ENCODE results near the gene CIAPIN1. TPM values are rescaled to one million over a fixed set of nuclear protein-coding genes. Genes with fewer than 3 reads are reported as not detected.
A peak's percentile ranks its signal among the peaks of the same experiment; 100 is the strongest.
"Not testable (repeated sequence)": the region's sequence is repeated elsewhere in the genome, so short reads cannot be mapped to it uniquely, and the experiment has no call there.

CIAPIN1 gene
- total RNA-seq, 1 donor from 2014 or later = 43.7 TPM

DNA sequence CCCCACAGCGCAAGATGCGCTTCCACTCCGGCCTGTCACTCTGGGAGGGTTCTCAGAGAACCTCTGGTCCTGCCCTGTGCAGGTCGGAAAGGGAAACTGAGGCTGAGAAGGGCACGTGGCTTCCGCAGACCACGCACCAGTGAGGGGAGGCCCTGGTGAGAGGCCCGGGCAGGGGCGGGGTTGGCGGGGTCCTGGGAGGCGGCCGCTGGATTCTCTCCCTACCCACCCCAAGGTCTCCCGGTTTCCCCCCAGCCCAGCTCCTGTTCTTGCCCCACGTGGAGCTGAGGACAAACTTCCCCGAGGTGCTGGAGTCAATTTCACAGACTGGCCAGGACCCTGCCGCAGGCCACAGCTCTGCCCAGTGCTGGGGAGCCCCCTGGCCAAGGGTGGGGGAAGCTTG lies 31.1 kb downstream of the CIAPIN1 start:
- ATAC-seq = no peak
- DNase-seq (ENCODE audit: missing footprints) = no peak
- intact Hi-C loops (cut with DNase I) = loop anchor here (5.0 kb wide), 2 partner anchors 34 to 334 kb away; no protein-coding TSS in a partner anchor

DNA sequence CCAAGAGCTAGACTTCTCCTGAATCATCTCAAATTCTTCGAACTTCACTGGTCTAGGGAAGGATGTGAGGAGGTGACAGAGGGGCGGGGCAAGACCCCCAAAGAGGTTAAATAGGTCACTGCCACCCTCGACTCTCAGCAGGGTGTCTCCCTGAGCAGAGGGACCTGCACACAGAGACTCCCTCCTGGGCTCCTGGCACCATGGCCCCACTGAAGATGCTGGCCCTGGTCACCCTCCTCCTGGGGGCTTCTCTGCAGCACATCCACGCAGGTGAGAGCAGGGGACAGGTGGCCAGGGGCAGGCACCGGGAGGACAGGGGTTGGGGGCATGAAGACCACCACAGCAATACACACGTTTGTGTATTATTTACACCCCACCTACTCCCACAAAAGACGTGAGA lies 33.5 kb downstream of the CIAPIN1 start:
- ATAC-seq (no peak), DNase-seq (ENCODE audit: missing footprints) (no peak)
- intact Hi-C loops (cut with DNase I) = no loop called here

DNA sequence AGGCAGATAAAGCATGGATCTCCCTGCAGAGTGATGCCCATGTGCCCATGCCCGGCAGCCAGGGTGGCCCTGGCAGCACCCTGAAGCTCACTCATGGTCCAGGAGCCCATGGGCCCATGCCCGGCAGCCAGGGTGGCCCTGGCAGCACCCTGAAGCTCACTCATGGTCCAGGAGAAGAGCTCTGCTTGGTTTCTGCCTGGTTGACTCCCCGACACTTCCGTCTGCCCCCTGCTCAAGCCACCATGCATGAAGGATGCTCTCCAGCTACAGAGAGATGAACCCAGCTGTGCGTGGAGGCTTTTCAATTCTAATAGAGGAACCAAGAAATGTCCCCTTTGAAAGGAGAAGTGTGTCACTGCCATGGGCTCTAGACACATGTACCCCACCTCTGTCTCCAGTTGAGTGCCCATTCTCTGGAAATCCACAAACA lies 33.9 kb downstream of the CIAPIN1 start:
- DNase-seq (ENCODE audit: missing footprints) (no peak), ATAC-seq (no peak)
- intact Hi-C loops (cut with DNase I) = no loop called here

DNA sequence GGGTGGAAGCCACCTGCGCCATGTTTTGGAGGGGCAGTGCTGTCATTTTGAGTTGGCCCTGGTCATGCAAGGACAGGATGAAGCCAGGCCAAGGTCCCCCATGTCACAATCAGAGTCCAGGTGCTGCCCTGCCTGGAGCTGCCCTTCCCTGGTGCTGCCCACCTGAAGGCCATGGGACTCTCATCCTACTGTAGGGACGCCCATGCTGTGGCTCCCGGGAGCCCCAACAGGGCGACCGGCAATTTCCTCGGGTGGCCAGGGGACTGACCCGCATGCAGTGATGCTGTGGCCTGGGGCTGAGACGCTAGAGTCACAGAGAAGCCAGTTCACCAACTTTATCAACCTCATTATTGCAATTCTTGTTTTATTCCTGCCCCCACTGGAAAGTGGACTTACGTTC lies 34.6 kb downstream of the CIAPIN1 start:
- no peak for ATAC-seq
- no peak for DNase-seq (ENCODE audit: missing footprints)
- intact Hi-C loops (cut with DNase I) = no loop called here

DNA sequence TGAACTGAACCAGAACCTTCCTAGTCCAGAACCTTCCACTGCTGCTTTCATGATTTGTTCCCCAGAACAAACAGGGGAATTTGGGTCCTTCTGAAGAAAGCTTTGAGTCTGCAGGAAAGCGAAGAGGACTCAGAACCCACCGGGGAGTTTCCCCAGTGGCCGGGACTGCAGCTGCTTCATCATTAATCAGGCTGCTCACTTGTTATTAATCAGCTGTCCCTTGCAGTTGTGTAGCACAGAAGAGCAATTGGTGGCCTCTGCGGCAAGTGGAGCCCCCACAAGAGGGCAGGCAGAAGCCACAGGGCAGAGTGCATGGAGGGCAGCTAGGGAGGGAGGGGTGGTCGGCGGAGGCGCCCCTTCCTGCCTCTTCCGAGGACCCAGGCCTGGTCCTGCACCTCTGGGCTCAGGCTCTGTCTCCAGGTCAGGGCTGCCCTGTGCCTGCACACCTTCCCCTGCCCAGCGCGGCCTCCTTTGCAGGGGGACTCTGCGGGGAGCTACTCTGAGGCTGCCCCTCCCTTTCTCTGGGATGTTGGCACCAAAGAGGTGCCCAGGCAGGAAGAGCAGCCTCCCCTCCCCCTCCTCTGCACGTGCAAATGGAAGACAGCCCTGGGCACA lies 35.7 kb downstream of the CIAPIN1 start:
- no peak for DNase-seq (ENCODE audit: missing footprints)
- intact Hi-C loops (cut with DNase I) = no loop called here

DNA sequence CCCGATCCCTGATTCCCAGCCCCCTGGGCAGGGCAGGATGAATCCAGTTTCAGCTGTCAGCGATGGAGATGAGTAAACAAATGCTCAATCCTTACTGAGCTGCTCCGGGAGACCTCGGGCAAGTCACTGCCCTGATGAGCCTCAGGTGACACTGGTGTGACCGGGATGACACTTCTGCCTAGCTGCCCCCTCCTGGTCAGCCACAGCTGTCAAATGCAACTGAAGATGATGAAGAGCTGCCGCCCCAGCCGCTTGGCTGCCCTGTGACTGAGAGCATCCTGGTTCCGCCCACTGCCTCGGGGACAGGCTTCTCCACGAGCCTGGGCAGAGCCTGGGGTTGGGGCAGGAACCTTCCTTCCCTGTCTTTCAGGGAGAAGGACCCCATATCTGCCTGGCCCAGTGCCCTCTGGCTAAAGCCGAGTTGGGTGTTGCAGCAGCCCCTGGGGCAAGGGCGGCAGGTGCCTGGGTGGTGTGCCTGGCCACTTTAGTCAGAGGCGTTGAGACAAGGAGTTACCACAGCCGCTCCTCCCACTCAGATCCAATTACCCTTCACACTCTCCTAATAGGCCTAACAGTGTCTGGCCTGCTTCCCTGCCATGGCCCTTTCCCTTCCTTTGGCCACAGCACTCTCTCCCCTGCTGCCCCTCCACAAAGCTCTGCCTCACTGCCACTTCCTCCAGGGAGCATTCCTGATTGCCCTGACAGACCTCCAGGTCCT lies 37.2 kb downstream of the CIAPIN1 start:
- ATAC-seq = no peak
- intact Hi-C loops (cut with DNase I) = loop anchor here (5.0 kb wide), 1 partner anchor 38 kb away; the partner anchor contains the start of gene CX3CL1
- no peak for DNase-seq (ENCODE audit: missing footprints)

More for the DNA sequence above, 35.7 kb downstream of the CIAPIN1 start:
- ATAC-seq = no peak

DNA sequence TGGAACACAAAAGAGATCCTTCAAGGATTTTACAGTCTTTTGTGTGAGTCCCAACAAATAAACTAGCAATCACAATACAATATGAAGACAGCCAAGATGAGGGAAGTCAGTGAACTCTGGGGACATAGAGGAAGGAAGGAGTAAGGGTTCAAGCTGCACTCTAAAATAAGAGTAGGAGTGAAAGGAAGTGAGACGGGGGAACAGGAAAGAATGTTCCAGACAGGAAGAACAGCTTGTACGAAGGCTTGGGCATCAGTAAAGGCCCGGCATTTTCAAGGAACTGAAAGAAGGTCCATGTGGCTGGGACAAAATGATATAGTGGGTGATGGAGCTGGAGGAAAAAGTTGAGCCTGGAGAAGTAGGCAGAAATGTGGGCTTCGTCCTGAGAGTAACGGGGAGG lies 38.1 kb downstream of the CIAPIN1 start:
- DNase-seq (ENCODE audit: missing footprints) = no peak
- peak; percentile 42 for ATAC-seq
- intact Hi-C loops (cut with DNase I) = loop anchor here (5.0 kb wide), 1 partner anchor 37 kb away; the partner anchor contains the start of gene CX3CL1

DNA sequence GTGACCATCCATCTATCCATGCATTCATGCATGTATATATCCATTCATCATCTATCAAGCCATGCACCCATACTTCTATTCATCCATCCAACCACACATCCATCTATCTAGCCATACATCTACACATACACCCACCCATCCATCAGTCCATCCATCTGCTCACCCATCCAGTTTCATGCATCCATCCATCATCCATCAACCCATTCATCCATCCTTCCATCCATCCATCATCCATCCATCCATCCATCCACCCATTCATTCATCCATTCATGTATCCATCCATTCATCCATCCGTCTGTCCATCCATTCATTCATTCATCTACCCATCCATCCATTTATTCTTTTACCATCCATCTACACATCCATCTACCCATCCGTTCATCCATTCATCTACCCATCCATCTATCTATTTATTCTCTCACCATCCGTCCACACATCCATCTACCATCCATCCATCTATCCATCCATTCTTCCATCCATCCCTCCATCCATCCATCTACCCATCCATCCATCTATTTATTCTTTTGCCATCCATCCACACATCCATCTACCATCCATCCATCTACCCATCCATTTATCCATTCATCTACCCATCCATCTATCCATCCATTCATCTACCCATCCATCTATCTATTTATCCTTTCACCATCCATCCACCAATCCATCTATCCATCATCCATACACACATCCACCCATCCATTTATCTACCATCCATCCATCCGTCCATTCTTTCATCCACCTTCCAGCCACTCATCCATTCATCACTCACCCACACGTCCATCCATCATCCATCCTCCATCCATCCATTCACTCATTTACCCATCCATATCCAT lies 39.4 kb downstream of the CIAPIN1 start:
- no peak for ATAC-seq
- intact Hi-C loops (cut with DNase I) = loop anchor here (5.0 kb wide), 1 partner anchor 35 kb away; the partner anchor contains the start of gene CX3CL1

DNA sequence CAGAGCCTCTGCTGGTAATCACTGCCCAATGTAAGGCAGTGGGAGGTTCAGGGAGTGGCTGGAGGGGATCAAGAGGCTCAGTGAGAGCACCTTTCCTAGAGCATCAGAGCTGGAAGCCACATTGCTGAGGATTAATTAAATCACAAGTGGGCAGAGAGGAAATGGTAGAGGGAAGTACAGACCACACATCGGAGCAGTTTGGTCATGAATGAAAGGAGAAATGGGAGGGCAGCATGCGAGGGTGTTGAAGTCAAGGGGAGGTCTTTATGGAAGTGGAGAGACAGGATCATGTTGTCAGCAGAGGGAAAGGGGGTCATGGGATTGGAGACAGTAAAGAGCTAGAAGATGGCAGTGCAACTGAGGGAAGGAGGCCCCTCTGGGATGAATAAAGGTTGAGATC lies 40.3 kb downstream of the CIAPIN1 start:
- ATAC-seq (no peak), DNase-seq (ENCODE audit: missing footprints) (no peak)
- intact Hi-C loops (cut with DNase I) = loop anchor here (5.0 kb wide), 1 partner anchor 35 kb away; the partner anchor contains the start of gene CX3CL1

More for the DNA sequence above, 39.4 kb downstream of the CIAPIN1 start:
- no peak for DNase-seq (ENCODE audit: missing footprints)

DNA sequence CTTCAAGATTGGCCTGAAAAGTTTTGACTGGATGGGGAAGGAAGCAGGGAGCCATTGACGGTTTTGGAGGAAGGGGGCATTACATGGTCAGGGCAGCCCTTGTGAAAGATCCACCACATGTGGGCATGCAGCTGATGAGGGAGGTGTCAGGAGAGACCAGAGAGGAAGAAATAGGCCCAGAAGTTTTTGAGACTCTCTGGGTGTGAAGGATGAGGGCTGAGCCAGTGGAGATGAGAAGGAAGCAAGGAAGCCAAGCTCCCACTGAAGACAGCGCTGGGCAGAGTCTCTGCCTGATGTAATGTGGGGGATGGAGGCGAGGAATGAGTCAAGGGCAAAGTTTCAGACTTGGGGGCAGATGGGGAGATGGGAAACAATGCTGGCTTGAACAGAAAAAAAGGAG lies 42.1 kb downstream of the CIAPIN1 start:
- no peak for ATAC-seq
- DNase-seq (ENCODE audit: missing footprints) = no peak
- intact Hi-C loops (cut with DNase I) = loop anchor here (5.0 kb wide), 1 partner anchor 33 kb away; the partner anchor contains the start of gene CX3CL1

DNA sequence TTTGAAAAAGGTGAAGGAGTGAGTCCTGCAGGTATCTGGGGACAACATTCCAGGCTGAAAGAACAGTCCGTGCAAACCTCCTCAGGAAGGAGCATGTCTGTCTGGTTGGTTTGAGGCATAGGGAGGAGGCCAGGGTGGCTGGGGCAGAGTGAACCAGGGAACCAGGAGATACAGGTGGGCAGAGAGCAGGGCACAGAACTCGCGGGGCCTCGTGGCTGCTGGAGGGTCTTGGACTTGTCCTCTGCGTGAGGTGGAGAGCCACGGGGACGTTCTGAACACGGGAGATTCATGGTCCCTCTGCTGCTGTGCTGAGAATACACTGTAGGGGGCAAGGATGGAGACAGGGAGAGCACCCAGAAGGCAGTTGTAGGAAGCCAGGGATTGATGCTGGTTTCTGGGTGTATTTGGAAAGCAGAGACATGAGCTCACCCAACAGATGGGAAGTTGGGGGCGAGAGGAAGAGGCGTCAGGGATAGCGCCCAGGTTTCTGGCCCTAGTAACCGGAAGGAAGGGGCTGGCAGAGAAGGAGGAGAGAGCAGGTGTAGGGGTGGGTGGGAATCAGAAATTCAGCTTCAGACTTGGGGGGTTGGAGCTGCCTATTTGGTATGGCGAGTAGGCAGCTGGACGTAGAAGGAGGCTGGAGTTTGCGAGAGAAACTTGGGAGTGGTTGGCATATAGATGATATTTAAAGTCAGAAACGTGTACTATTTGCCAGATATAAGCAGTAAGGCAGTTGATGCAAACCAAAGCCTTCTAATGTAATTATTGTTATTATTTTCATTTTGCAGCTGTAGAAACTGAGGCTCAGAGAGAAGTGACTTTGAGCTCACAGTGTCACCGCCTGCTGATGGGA lies 43.0 kb downstream of the CIAPIN1 start, which contains the start of gene CCL17:
Gene CCL17, plus strand, starts transcription at position 803 of the 853 bp plus-strand sequence. CDS start 9,166 bp downstream, outside the sequence.
- DNase-seq (ENCODE audit: missing footprints) (no peak), ATAC-seq (no peak)
- intact Hi-C loops (cut with DNase I) = no loop called here

DNA sequence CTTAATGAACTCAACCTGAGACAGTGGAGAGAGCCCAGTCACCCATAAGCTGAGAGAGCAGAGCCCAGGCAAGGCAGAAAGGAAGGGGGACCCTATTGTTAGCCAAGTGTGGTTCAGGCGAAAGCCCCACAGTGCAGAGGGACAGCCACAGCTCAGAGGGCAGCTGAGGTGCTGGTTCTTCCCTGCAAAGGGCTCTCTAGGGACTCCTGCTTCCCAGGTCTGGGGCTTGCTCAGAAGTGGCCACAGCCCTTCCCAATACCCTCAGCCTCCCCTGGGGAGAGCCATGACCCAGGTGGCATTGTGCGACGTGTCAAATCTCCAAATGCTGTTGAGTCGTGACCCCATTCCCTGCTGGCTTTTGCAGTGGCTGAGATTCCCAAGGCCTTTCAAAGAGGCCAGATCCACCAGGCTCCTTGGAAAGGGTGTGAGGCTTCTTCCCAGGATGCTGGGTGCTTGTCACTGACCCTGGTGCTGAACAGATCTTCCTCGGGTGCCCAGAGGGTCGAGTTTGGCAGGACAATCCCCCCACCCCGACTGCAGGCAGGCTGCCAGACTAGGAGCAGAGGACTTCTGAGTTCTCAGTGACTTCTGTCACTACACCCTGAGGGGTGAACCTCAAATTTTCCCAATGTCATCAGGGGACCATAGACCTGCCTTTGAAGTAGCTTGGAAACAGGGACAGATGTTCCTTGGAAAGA lies 45.1 kb downstream of the CIAPIN1 start:
- intact Hi-C loops (cut with DNase I) = no loop called here
- ATAC-seq (no peak), DNase-seq (ENCODE audit: missing footprints) (no peak)

DNA sequence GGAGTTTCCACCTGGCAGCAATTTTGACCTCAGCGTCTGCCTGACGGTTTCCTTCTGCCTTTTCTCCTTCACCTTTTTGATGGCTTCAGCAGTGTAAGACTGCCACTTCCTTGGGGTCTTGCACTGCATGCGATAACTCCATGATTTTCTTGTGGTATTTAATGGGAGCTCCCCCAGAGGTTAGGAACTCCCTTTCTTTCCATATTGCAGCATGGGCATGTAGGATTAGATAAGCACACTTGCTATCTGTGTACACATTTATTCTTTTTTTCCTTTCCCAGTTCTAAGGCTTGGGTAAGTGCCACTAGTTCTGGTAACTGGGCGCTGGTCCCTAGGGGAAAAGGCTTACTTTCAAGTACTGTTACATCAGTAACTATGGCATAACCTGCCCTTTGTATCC lies 49.7 kb downstream of the CIAPIN1 start:
- DNase-seq (ENCODE audit: missing footprints); ATAC-seq; intact Hi-C loops (cut with DNase I): not testable (repeated sequence)

DNA sequence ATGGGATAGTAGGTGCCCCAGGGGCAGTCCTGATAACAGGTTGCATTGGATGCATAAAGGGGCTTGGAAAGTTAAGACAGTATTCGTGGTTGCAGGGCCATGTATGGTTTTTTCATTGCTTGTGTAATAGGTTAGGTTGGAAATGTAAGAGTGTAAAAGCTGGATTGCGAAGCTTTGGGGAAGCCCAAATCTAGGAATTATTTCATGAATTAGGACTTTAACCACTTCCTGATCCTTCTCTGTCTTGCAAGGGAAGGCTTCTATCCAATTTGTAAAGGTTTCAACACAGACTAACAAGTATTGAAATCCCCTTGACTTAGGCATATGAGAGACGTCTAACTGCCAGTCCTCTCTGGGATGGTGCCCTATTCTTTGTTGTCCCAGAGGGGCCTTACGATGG lies 50.4 kb downstream of the CIAPIN1 start:
- intact Hi-C loops (cut with DNase I) = no loop called here

DNA sequence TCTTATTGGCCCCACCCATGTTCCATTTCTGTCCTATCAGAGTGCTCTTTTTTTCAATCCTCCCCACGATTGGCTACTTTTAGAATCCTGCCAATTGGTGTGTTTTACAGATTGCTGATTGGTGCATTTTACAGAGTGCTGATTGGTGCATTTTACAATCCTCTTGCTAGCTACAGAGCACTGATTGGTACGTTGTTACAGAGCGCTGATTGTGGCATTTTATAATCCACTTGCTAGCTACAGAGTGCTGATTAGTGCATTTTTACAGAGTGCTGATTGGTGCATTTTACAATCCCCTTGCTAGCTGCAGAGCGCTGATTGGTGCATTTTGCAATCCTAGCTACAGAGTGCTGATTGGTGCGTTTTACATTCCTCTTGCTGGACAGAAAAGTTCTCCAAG lies 52.2 kb downstream of the CIAPIN1 start:
- intact Hi-C loops (cut with DNase I) = no loop called here
- DNase-seq (ENCODE audit: missing footprints) (no peak), ATAC-seq (no peak)

More for the DNA sequence above, 50.4 kb downstream of the CIAPIN1 start:
- DNase-seq (ENCODE audit: missing footprints) (no peak), ATAC-seq (no peak)

DNA sequence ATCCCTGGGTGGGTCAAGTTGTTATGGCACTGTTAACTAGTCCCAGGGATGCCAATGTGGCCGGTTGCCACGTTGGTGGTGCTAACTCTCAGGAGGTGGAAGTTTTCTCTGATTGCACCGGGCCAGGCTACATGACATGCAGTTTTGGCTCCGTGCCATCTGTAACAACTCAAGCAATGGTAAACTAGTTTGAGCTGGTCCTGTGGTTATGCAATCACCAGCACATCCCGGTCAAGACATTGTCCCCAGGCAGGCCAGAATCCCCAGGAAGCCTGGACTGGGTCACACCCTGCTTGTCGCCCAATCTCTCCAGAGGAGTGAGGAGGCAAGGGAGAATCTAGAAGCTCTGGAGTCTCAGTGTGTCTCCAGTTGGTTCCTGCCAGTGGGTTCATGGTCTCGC lies 52.7 kb downstream of the CIAPIN1 start:
- intact Hi-C loops (cut with DNase I) = no loop called here
- ATAC-seq = no peak

DNA sequence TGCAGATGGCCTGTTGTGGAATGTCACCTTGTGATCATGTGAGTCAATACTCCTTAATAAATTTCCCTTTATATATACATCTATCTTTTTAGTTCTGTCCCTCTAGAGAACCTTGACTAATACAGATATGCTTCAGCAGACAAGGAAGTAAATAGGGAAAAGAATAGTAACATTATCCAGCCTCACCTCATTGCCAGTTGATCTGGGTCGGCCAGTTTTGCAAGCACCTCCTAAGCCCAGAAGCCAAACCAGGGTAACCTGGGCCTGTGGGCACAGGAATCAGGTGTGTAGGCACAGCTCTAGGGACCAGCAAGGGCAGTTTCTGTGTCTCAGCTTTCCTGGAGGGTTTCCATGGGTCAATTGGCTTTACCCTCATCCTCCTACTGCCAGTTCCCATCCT lies 54.5 kb downstream of the CIAPIN1 start:
- intact Hi-C loops (cut with DNase I) = no loop called here
- no peak for DNase-seq (ENCODE audit: missing footprints)
- no peak for ATAC-seq

More for the DNA sequence above, 52.7 kb downstream of the CIAPIN1 start:
- no peak for DNase-seq (ENCODE audit: missing footprints)

DNA sequence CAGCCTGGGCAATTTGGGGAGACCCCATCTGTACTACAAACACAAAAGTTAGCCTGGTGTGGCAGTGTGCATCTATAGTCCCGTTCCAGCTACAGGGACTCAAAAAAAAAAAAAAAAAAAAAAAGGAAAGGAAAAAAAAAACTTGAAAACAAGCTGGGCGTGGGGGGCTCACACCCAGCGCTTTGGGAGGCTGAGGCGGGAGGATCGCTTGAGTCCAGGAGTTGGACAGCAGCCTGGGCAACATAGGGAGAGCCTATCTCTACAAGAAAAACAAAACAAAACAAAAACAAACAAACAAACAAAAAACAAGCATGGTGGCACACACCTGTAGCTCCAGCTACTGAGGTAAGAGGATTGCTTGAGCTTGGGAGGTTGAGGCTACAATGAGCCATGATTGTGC lies 55.5 kb downstream of the CIAPIN1 start:
- no peak for ATAC-seq
- no peak for DNase-seq (ENCODE audit: missing footprints)
- intact Hi-C loops (cut with DNase I) = no loop called here
